Testis (tissue), 2 donors: Measurements from ENCODE around the gene RPS6KB1.

Source experiments
- CTCF ChIP-seq, 3 experiments: fragments of 450-650 bp in 2 of 3; fragments of 200-600 bp in 1 of 3; sonication (generic) in 1 of 3; IDR thresholded peaks; one replicate each; pipeline ENCODE4 v1.5.1; 2016 to 2019; ENCODE audit warnings: antibody characterized with exemption in 3 of 3, mild to moderate bottlenecking in 2 of 3, moderate library complexity in 1 of 3
- POLR2A ChIP-seq: fragments of 450-650 bp; IDR thresholded peaks from one replicate; pipeline ENCODE4 v1.6.1; 2017; ENCODE audit warnings: antibody characterized with exemption, mild to moderate bottlenecking, moderate library complexity

- no peak for TF ChIP-seq CTCF (IDR thresholded peaks at IDR 0.05)
- TF ChIP-seq POLR2A: no peak
These were observed 48.2 kb downstream of the RPS6KB1 start for GRCh38 chr17:59941131-59941530.
